ENCODE results near the gene GNB1. TPM values are rescaled to one million over a fixed set of nuclear protein-coding genes. Genes with fewer than 3 reads are reported as not detected.

GNB1 gene
- total and polyA plus RNA-seq, 7 experiments from 2014 or later: 48.1 to 358 (median 232) TPM

GRCh38 chr1:1900883-1901640, 10.2 kb upstream of the GNB1 start:
- H3K27me3 ChIP-seq (ENCODE audit: control insufficient read depth in 2 of 2, insufficient read depth in 2 of 2, low read length in 2 of 2): no peaks in the 10 kb centered on the region
- no peaks in the 10 kb centered on the region for H3K36me3 ChIP-seq (ENCODE audit: control insufficient read depth in 2 of 3, insufficient read depth in 3 of 3, low read length in 3 of 3)
- Mint-ChIP-seq H3K4me3 (no peak overlapping the region), H3K27me3 (peaks cover 0 to 6% (median 0%) of the 10 kb centered on the region in 5 donors), H3K9me3 (no peaks in the 10 kb centered on the region), H3K4me1 (peaks cover 4 to 15% (median 8%) of the 10 kb centered on the region in 7 donors), H3K27ac (no peak overlapping the region), H3K36me3 (no peaks in the 10 kb centered on the region)
- no peaks in the 10 kb centered on the region for H3K9me3 ChIP-seq (ENCODE audit: control insufficient read depth in 2 of 3, low read length in 3 of 3)
- intact Hi-C loops (cut with micrococcal nuclease): loop anchor here in 1 of 2 donors (10.0 kb wide), 1 partner anchor 144 kb away; no protein-coding TSS in a partner anchor
- DNase-seq (no peak), ATAC-seq (no peak)
- ChIA-PET CTCF (interaction anchor here (0.7 to 1.0 kb wide), 2 partner anchors 121 to 144 kb away, joined by 3 to 6 read pairs; no protein-coding TSS in a partner anchor), POLR2A (interaction anchor here (0.6 to 4.0 kb wide), 3 partner anchors 8 to 159 kb away, joined by 3 to 15 read pairs (median 4); no protein-coding TSS in a partner anchor)
- H3K27ac ChIP-seq (ENCODE audit: low read depth, low read length): no peak overlapping the region
- peaks cover 0 to 6% of the 10 kb centered on the region in 2 donors for H3K4me1 ChIP-seq (ENCODE audit: control insufficient read depth in 2 of 2, insufficient read depth in 2 of 2, low read length in 2 of 2)
- H3K4me3 ChIP-seq (ENCODE audit: low read length): no peak overlapping the region

- ChIA-PET CTCF (interaction anchor here (0.6 kb wide), 1 partner anchor 135 kb away, joined by 3 read pairs; no protein-coding TSS in a partner anchor), POLR2A (interaction anchor here (1.5 to 4.0 kb wide), 2 partner anchors 9 to 13 kb away, joined by 3 to 15 read pairs; no protein-coding TSS in a partner anchor)
- H3K9me3 ChIP-seq (ENCODE audit: control insufficient read depth in 2 of 3, low read length in 3 of 3): no peaks in the 10 kb centered on the region
- H3K4me1 ChIP-seq (ENCODE audit: control insufficient read depth in 2 of 2, insufficient read depth in 2 of 2, low read length in 2 of 2): peaks cover 0 to 16% of the 10 kb centered on the region in 2 donors
- no peaks in the 10 kb centered on the region for H3K27me3 ChIP-seq (ENCODE audit: control insufficient read depth in 2 of 2, insufficient read depth in 2 of 2, low read length in 2 of 2)
- Mint-ChIP-seq H3K27me3 (peaks cover 0 to 9% (median 0%) of the 10 kb centered on the region in 5 donors), H3K4me3 (no peak overlapping the region), H3K9me3 (no peaks in the 10 kb centered on the region), H3K4me1 (peaks cover 6 to 25% (median 15%) of the 10 kb centered on the region in 7 donors), H3K36me3 (no peaks in the 10 kb centered on the region), H3K27ac (no peak overlapping the region)
- ATAC-seq (no peak), DNase-seq (no peak)
- H3K4me3 ChIP-seq (ENCODE audit: low read length): no peak overlapping the region
- intact Hi-C loops (cut with micrococcal nuclease): loop anchor here in 1 of 2 donors (10.0 kb wide), 1 partner anchor 145 kb away; no protein-coding TSS in a partner anchor
- H3K27ac ChIP-seq (ENCODE audit: low read depth, low read length): no peak overlapping the region
- H3K36me3 ChIP-seq (ENCODE audit: control insufficient read depth in 2 of 3, insufficient read depth in 3 of 3, low read length in 3 of 3): no peaks in the 10 kb centered on the region
These were observed 9.1 kb upstream of the GNB1 start for GRCh38 chr1:1899967-1900327.

- no peaks in the 10 kb centered on the region for H3K36me3 ChIP-seq (ENCODE audit: control insufficient read depth in 2 of 3, insufficient read depth in 3 of 3, low read length in 3 of 3)
- H3K27ac ChIP-seq (ENCODE audit: low read depth, low read length): no peak overlapping the region
- peaks cover 0 to 9% (median 0%) of the 10 kb centered on the region in 5 donors for H3K27me3 Mint-ChIP-seq
- H3K9me3 Mint-ChIP-seq: no peaks in the 10 kb centered on the region
- H3K4me3 Mint-ChIP-seq: no peak overlapping the region
- CTCF ChIA-PET: interaction anchor here (2.0 kb wide), 1 partner anchor 10 kb away, joined by 10 read pairs; no protein-coding TSS in a partner anchor
- peaks cover 2 to 21% of the 10 kb centered on the region in 2 donors for H3K4me1 ChIP-seq (ENCODE audit: control insufficient read depth in 2 of 2, insufficient read depth in 2 of 2, low read length in 2 of 2)
- DNase-seq (peak in 3 of 9 donors; percentile 31 to 36 (median 35)), ATAC-seq (peak; percentile 46)
- H3K27ac Mint-ChIP-seq: peak overlapping the region in 1 of 9 donors; percentile 28
- H3K4me1 Mint-ChIP-seq: peaks cover 11 to 30% (median 21%) of the 10 kb centered on the region in 7 donors
- POLR2A ChIA-PET: interaction anchor here (0.6 to 4.0 kb wide), 3 partner anchors 9 to 230 kb away, joined by 3 to 15 read pairs (median 3); no protein-coding TSS in a partner anchor
- intact Hi-C loops (cut with micrococcal nuclease): no loop called here
- no peaks in the 10 kb centered on the region for H3K27me3 ChIP-seq (ENCODE audit: control insufficient read depth in 2 of 2, insufficient read depth in 2 of 2, low read length in 2 of 2)
- H3K36me3 Mint-ChIP-seq: no peaks in the 10 kb centered on the region
- H3K4me3 ChIP-seq (ENCODE audit: low read length): no peak overlapping the region
- H3K9me3 ChIP-seq (ENCODE audit: control insufficient read depth in 2 of 3, low read length in 3 of 3): no peaks in the 10 kb centered on the region
These were observed 8.5 kb upstream of the GNB1 start for GRCh38 chr1:1899266-1899966.

GRCh38 chr1:1898246-1898933, 7.5 kb upstream of the GNB1 start:
- Histone ChIP-seq H3K36me3 (ENCODE audit: control insufficient read depth in 2 of 3, insufficient read depth in 3 of 3, low read length in 3 of 3) (no peaks in the 10 kb centered on the region), H3K27ac (ENCODE audit: low read depth, low read length) (no peak overlapping the region), H3K4me1 (ENCODE audit: control insufficient read depth in 2 of 2, insufficient read depth in 2 of 2, low read length in 2 of 2) (peaks cover 2 to 27% of the 10 kb centered on the region in 2 donors), H3K9me3 (ENCODE audit: control insufficient read depth in 2 of 3, low read length in 3 of 3) (no peaks in the 10 kb centered on the region), H3K4me3 (ENCODE audit: low read length) (no peak overlapping the region), H3K27me3 (ENCODE audit: control insufficient read depth in 2 of 2, insufficient read depth in 2 of 2, low read length in 2 of 2) (no peaks in the 10 kb centered on the region)
- no peaks in the 10 kb centered on the region for H3K36me3 Mint-ChIP-seq
- CTCF ChIA-PET: interaction anchor here (2.0 kb wide), 1 partner anchor 11 kb away, joined by 10 read pairs; no protein-coding TSS in a partner anchor
- H3K27me3 Mint-ChIP-seq: peaks cover 0 to 9% (median 0%) of the 10 kb centered on the region in 5 donors
- ATAC-seq (no peak), DNase-seq (no peak)
- H3K4me3 Mint-ChIP-seq: no peak overlapping the region
- POLR2A ChIA-PET: interaction anchor here (1.2 to 4.0 kb wide), 4 partner anchors 8 to 13 kb away, joined by 4 to 15 read pairs (median 6); no protein-coding TSS in a partner anchor
- intact Hi-C loops (cut with micrococcal nuclease): no loop called here
- H3K27ac Mint-ChIP-seq: no peak overlapping the region
- H3K4me1 Mint-ChIP-seq: peaks cover 12 to 41% (median 26%) of the 10 kb centered on the region in 7 donors
- H3K9me3 Mint-ChIP-seq: no peaks in the 10 kb centered on the region

GRCh38 chr1:1895456-1896336, 4.8 kb upstream of the GNB1 start:
- Histone ChIP-seq H3K27ac (ENCODE audit: low read depth, low read length) (no peak overlapping the region), H3K4me3 (ENCODE audit: low read length) (no peak overlapping the region), H3K36me3 (ENCODE audit: control insufficient read depth in 2 of 3, insufficient read depth in 3 of 3, low read length in 3 of 3) (no peaks in the 10 kb centered on the region), H3K27me3 (ENCODE audit: control insufficient read depth in 2 of 2, insufficient read depth in 2 of 2, low read length in 2 of 2) (no peaks in the 10 kb centered on the region), H3K4me1 (ENCODE audit: control insufficient read depth in 2 of 2, insufficient read depth in 2 of 2, low read length in 2 of 2) (peaks cover 9 to 27% of the 10 kb centered on the region in 2 donors), H3K9me3 (ENCODE audit: control insufficient read depth in 2 of 3, low read length in 3 of 3) (no peaks in the 10 kb centered on the region)
- ATAC-seq (no peak), DNase-seq (no peak)
- H3K27ac Mint-ChIP-seq: peak overlapping the region in 5 of 9 donors; percentile 9 to 89 (median 40)
- H3K4me1 Mint-ChIP-seq: peaks cover 19 to 57% (median 37%) of the 10 kb centered on the region in 7 donors
- CTCF ChIA-PET: interaction anchor here (1.1 to 1.3 kb wide), 2 partner anchors 11 to 12 kb away, joined by 3 to 5 read pairs; no protein-coding TSS in a partner anchor
- peak overlapping the region in 2 of 10 donors; percentile 45 to 100 for H3K4me3 Mint-ChIP-seq
- H3K9me3 Mint-ChIP-seq: peaks cover 0 to 2% (median 0%) of the 10 kb centered on the region in 11 donors
- peaks cover 0 to 7% (median 0%) of the 10 kb centered on the region in 5 donors for H3K27me3 Mint-ChIP-seq
- POLR2A ChIA-PET: interaction anchor here (0.6 to 2.7 kb wide), 5 partner anchors 10 to 64 kb away, joined by 3 to 8 read pairs (median 4); no protein-coding TSS in a partner anchor
- intact Hi-C loops (cut with micrococcal nuclease): no loop called here
- peaks cover 0 to 9% (median 0%) of the 10 kb centered on the region in 5 donors for H3K36me3 Mint-ChIP-seq

All from naive thymus-derived CD4-positive, alpha-beta T cell (primary cell).